Endodermal cell (in vitro differentiated cells): Measurements from ENCODE around the gene PSAP. TPM values are rescaled to one million over a fixed set of nuclear protein-coding genes. Genes with fewer than 3 reads are reported as not detected.

Experiments
- DNase-seq: peaks from one replicate; pipeline ENCODE4 v3.0.0-alpha.2; 2017
- H3K27ac ChIP-seq: 2 replicates; pipeline ENCODE4 v1.5.1; 2013; ENCODE audit warnings: mild to moderate bottlenecking, low read depth, low read length, moderate library complexity
- H3K27me3 ChIP-seq: 2 replicates; pipeline ENCODE4 v1.6.1; 2013; ENCODE audit warnings: mild to moderate bottlenecking, low read length, moderate library complexity; ENCODE audit not compliant: insufficient read depth, control insufficient read depth, poor library complexity, severe bottlenecking
- H3K36me3 ChIP-seq: 2 replicates; pipeline ENCODE4 v1.7.0; 2013; ENCODE audit warnings: mild to moderate bottlenecking, low read length, moderate library complexity; ENCODE audit not compliant: control insufficient read depth, insufficient read depth
- H3K4me1 ChIP-seq: one replicate; pipeline ENCODE4 v1.7.0; 2013; ENCODE audit warnings: low read length; ENCODE audit not compliant: control insufficient read depth, insufficient read depth
- H3K4me3 ChIP-seq: 2 replicates; pipeline ENCODE4 v1.5.1; 2013; ENCODE audit warnings: mild to moderate bottlenecking, low read length, moderate library complexity
- H3K9ac ChIP-seq: 2 replicates; pipeline ENCODE4 v1.6.1; 2013; ENCODE audit warnings: mild to moderate bottlenecking, low read length, moderate library complexity; ENCODE audit not compliant: poor library complexity, severe bottlenecking; ENCODE audit errors: extremely low read depth
- H3K9me3 ChIP-seq: 2 replicates; pipeline ENCODE4 v1.6.1; 2013; ENCODE audit warnings: mild to moderate bottlenecking, low read length, moderate library complexity; ENCODE audit not compliant: control insufficient read depth
- H3K27ac Mint-ChIP-seq: 2 replicates; pipeline ENCODE4 v1.8.0; 2020; ENCODE audit warnings: mixed read lengths
- H3K27me3 Mint-ChIP-seq: 2 replicates; pipeline ENCODE4 v1.8.0; 2021; ENCODE audit warnings: mild to moderate bottlenecking, mixed read lengths; ENCODE audit not compliant: insufficient read depth
- H3K36me3 Mint-ChIP-seq: 2 replicates; pipeline ENCODE4 v1.8.0; 2020; ENCODE audit warnings: low read depth, mixed read lengths
- H3K4me1 Mint-ChIP-seq: 2 replicates; pipeline ENCODE4 v1.8.0; 2020; ENCODE audit warnings: mixed read lengths
- H3K4me3 Mint-ChIP-seq: 2 replicates; pipeline ENCODE4 v1.8.0; 2020; ENCODE audit warnings: mild to moderate bottlenecking, moderate library complexity, mixed read lengths
- H3K9me3 Mint-ChIP-seq: 2 replicates; pipeline ENCODE4 v1.8.0; 2020; ENCODE audit warnings: mild to moderate bottlenecking, mixed read lengths
- WGBS, 2 experiments: methylation state at CpG; one replicate each; pipeline versions ENCODE4 v1.1.5 to v1.1.7; 2013; ENCODE audit warnings: missing lambda C conversion rate in 2 of 2, mixed read lengths in 1 of 2; ENCODE audit not compliant: insufficient coverage in 1 of 2, insufficient read length in 1 of 2; 5-methylcytosine and 5-hydroxymethylcytosine counted together
- total RNA-seq, 2 donors: library from RNA; stranded (reverse); fragmentation: NEBNext Ultra II Directional in 1 of 2; extraction: Animal tissue kit (Norgen Biotek cat#: 25700) in 1 of 2; gene quantifications; 2 replicates in 1 of 2; 3 replicates in 1 of 2; pipeline ENCODE4 v1.2.1, GENCODE V29; 2021
- TF ChIP-seq, protein P1 (sequence below): fragments of 200-600 bp; sonication (generic); conservative IDR thresholded peaks from 2 replicates; pipeline ENCODE4 v1.5.0; 2021; ENCODE audit warnings: antibody characterized with exemption, mild to moderate bottlenecking

PSAP gene
- total RNA-seq, 2 donors from 2014 or later = 456 to 549 TPM

DNA sequence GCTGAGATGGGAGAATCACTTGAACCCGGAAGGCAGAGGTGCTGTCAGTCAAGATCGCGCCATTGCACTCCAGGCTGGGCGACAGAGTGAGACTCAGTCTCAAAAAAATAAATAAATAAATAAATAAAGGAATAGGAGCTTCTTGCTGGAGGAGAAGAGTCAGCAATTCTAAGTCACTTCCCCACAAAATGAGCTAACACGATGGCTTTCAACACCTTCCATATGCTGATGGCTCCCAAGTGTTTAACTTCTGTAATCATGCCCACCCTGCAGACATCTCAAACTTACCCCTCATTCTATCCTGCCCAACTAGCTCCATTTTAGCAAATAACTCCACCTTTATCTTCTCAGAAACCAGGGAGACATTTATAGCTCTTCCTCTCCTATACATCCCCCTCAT, 21.2 kb downstream of the PSAP start:
- Histone ChIP-seq H3K36me3 (peaks cover 80% of the 10 kb centered on the region), H3K4me3 (no peak overlapping the region), H3K4me1 (no peaks in the 10 kb centered on the region), H3K9me3 (no peaks in the 10 kb centered on the region), H3K27me3 (no peaks in the 10 kb centered on the region), H3K27ac (no peak overlapping the region), H3K9ac (no peak overlapping the region)
- Mint-ChIP-seq H3K36me3 (peaks cover 75% of the 10 kb centered on the region), H3K27me3 (no peaks in the 10 kb centered on the region), H3K4me3 (no peak overlapping the region), H3K9me3 (no peaks in the 10 kb centered on the region), H3K4me1 (no peaks in the 10 kb centered on the region), H3K27ac (no peak overlapping the region)
- TF ChIP-seq, protein P1, sequence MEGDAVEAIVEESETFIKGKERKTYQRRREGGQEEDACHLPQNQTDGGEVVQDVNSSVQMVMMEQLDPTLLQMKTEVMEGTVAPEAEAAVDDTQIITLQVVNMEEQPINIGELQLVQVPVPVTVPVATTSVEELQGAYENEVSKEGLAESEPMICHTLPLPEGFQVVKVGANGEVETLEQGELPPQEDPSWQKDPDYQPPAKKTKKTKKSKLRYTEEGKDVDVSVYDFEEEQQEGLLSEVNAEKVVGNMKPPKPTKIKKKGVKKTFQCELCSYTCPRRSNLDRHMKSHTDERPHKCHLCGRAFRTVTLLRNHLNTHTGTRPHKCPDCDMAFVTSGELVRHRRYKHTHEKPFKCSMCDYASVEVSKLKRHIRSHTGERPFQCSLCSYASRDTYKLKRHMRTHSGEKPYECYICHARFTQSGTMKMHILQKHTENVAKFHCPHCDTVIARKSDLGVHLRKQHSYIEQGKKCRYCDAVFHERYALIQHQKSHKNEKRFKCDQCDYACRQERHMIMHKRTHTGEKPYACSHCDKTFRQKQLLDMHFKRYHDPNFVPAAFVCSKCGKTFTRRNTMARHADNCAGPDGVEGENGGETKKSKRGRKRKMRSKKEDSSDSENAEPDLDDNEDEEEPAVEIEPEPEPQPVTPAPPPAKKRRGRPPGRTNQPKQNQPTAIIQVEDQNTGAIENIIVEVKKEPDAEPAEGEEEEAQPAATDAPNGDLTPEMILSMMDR = no peak
- WGBS, 2 experiments = 60 to 95% methylated on average over 1 to 4 of the region's 5 CpGs
- DNase-seq = no peak

DNA sequence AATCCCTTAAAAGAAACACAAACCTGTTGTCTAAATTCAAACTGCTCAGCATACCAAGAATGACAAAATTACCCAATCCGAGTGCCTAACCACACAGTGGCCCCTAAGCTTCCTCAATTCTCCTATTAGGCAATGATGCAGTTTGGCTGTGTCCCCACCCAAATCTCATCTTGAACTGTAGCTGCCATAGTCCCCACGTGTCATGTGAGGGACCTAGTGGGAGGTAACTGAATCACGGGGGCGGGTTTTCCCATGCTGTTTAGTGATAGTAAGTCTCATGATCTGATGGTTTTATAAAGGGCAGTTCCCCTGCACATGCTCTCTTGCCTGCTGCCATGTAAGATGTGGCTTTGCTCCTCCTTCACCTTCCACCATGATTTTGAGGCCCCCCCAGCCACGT, 21.9 kb downstream of the PSAP start:
- 85 to 93% methylated on average over 5 of the region's 5 CpGs for WGBS, 2 experiments
- H3K36me3 ChIP-seq = peaks cover 87% of the 10 kb centered on the region

DNA sequence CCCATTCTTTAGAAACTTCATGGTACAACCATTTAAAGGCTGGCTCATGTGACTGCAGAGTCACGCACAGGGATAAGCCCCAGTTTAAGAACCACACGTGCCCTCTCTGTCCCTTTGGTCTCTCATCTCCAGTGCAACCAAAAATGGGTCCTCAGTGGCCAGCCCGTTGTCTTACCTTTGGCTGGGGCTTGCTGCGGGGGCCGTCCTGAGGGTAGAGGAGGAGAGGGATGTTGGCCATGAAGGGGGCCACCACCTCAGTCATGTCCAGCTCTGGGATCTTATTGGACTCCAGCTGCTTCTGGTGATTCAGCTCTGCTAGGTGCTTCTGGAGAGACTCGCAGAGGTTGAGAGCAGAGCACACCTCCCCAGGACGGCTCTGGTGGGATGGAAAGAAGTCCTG, 22.3 kb downstream of the PSAP start:
- Histone ChIP-seq H3K27ac (no peak overlapping the region), H3K9me3 (no peaks in the 10 kb centered on the region), H3K27me3 (no peaks in the 10 kb centered on the region), H3K9ac (no peak overlapping the region), H3K4me3 (no peak overlapping the region), H3K4me1 (no peaks in the 10 kb centered on the region), H3K36me3 (peaks cover 87% of the 10 kb centered on the region)
- no peak for DNase-seq
- Mint-ChIP-seq H3K27me3 (no peaks in the 10 kb centered on the region), H3K27ac (no peak overlapping the region), H3K4me1 (no peaks in the 10 kb centered on the region), H3K36me3 (peaks cover 79% of the 10 kb centered on the region), H3K9me3 (no peaks in the 10 kb centered on the region), H3K4me3 (no peak overlapping the region)
- WGBS, 2 experiments = 98 to 100% methylated on average over 6 to 7 of the region's 7 CpGs
- TF ChIP-seq, protein P1 = no peak

More for the DNA sequence above, 21.9 kb downstream of the PSAP start:
- TF ChIP-seq, protein P1 = no peak
- Mint-ChIP-seq H3K4me3 (no peak overlapping the region), H3K27me3 (no peaks in the 10 kb centered on the region), H3K27ac (no peak overlapping the region), H3K4me1 (no peaks in the 10 kb centered on the region), H3K9me3 (no peaks in the 10 kb centered on the region), H3K36me3 (peaks cover 78% of the 10 kb centered on the region)
- no peaks in the 10 kb centered on the region for H3K4me1 ChIP-seq
- H3K27ac ChIP-seq = no peak overlapping the region
- H3K9ac ChIP-seq = no peak overlapping the region
- H3K4me3 ChIP-seq = no peak overlapping the region
- H3K9me3 ChIP-seq = no peaks in the 10 kb centered on the region
- H3K27me3 ChIP-seq = no peaks in the 10 kb centered on the region
- no peak for DNase-seq
